ENCODE data around the gene NTNG1.
"Not testable (repeated sequence)": the region's sequence is repeated elsewhere in the genome, so short reads cannot be mapped to it uniquely, and the experiment has no call there.

NTNG1 gene

GRCh38 chr1:107145637-107146036 is 4.8 kb downstream of the NTNG1 start:
- DNase-seq: no peak

GRCh38 chr1:107147843-107148242 is 7.0 kb downstream of the NTNG1 start:
- DNase-seq: no peak

GRCh38 chr1:107149946-107150345 is 9.1 kb downstream of the NTNG1 start:
- no peak for DNase-seq

GRCh38 chr1:107151295-107151694 is 10.5 kb downstream of the NTNG1 start:
- no peak for DNase-seq

- no peak for DNase-seq
Observed at GRCh38 chr1:107152395-107152794, 11.6 kb downstream of the NTNG1 start.

- no peak for DNase-seq
Observed at GRCh38 chr1:107153014-107153413, 12.2 kb downstream of the NTNG1 start.

GRCh38 chr1:107158496-107158895 is 17.7 kb downstream of the NTNG1 start:
- DNase-seq: no peak

GRCh38 chr1:107158991-107159390 is 18.2 kb downstream of the NTNG1 start:
- no peak for DNase-seq

- DNase-seq: no peak
Observed at GRCh38 chr1:107162745-107163144, 21.9 kb downstream of the NTNG1 start.

- DNase-seq: not testable (repeated sequence)
Observed at GRCh38 chr1:107164901-107165300, 24.1 kb downstream of the NTNG1 start.

- no peak for DNase-seq
Observed at GRCh38 chr1:107169615-107170014, 28.8 kb downstream of the NTNG1 start.

GRCh38 chr1:107171333-107171732 is 30.5 kb downstream of the NTNG1 start:
- DNase-seq: no peak

GRCh38 chr1:107172450-107173170 is 31.8 kb downstream of the NTNG1 start:
- no peak for DNase-seq

GRCh38 chr1:107175102-107175909 is 34.5 kb downstream of the NTNG1 start:
- no peak for DNase-seq

GRCh38 chr1:107181253-107181969 is 40.6 kb downstream of the NTNG1 start:
- no peak for DNase-seq

- DNase-seq: no peak
Observed at GRCh38 chr1:107183011-107183410, 42.2 kb downstream of the NTNG1 start.

GRCh38 chr1:107184888-107185287 is 44.0 kb downstream of the NTNG1 start:
- DNase-seq: no peak

- no peak for DNase-seq
Observed at GRCh38 chr1:107187399-107187798, 46.6 kb downstream of the NTNG1 start.

GRCh38 chr1:107188160-107188559 is 47.3 kb downstream of the NTNG1 start:
- no peak for DNase-seq

- DNase-seq: no peak
Observed at GRCh38 chr1:107194380-107194779, 53.5 kb downstream of the NTNG1 start.

- DNase-seq: no peak
Observed at GRCh38 chr1:107195476-107195875, 54.6 kb downstream of the NTNG1 start.

- no peak for DNase-seq
Observed at GRCh38 chr1:107196973-107197562, 56.2 kb downstream of the NTNG1 start.

GRCh38 chr1:107198561-107198960 is 57.7 kb downstream of the NTNG1 start:
- no peak for DNase-seq
